Retinal pigment epithelial cell (primary cell): Measurements from ENCODE around the gene SPR.

Experiments used
- DNase-seq: peaks from one replicate; pipeline ENCODE4 v3.0.0-alpha.2; 2010; ENCODE audit warnings: low read depth
- H3K4me3 ChIP-seq: 2 replicates; pipeline ENCODE4 v1.5.1; 2011; ENCODE audit warnings: mild to moderate bottlenecking, low read length, control low read depth, moderate library complexity
- CTCF ChIP-seq: conservative IDR thresholded peaks from 2 replicates; pipeline ENCODE4 v1.5.1; 2011; ENCODE audit warnings: low read depth, low read length, control low read depth, inconsistent platforms

The SPR gene

GRCh38 chr2:72871060-72871459 lies 16.1 kb upstream of the SPR start:
- TF ChIP-seq CTCF: no peak
- no peak for DNase-seq
- no peak overlapping the region for H3K4me3 ChIP-seq

GRCh38 chr2:72871880-72872279 lies 15.3 kb upstream of the SPR start:
- no peak overlapping the region for H3K4me3 ChIP-seq
- DNase-seq: no peak
- TF ChIP-seq CTCF: no peak

- no peak for TF ChIP-seq CTCF
- no peak for DNase-seq
- no peak overlapping the region for H3K4me3 ChIP-seq
Measured at GRCh38 chr2:72883356-72883962, 3.7 kb upstream of the SPR start.

GRCh38 chr2:72886505-72887031 lies 640 bp upstream of the SPR start:
- peak overlapping the region; percentile 60 for H3K4me3 ChIP-seq
- TF ChIP-seq CTCF: no peak
- no peak for DNase-seq

- peak overlapping the region; percentile 60 for H3K4me3 ChIP-seq
- TF ChIP-seq CTCF: peak; percentile 99
- peak; percentile 65 for DNase-seq
Measured at GRCh38 chr2:72887740-72888437, 681 bp downstream of the SPR start.

- no peak overlapping the region for H3K4me3 ChIP-seq
- TF ChIP-seq CTCF: no peak
Measured at GRCh38 chr2:72888438-72889202, 1.4 kb downstream of the SPR start.

More at GRCh38 chr2:72888438-72889202, 1.4 kb downstream of the SPR start:
- no peak for DNase-seq
